Body of pancreas (tissue), 4 donors: ENCODE results near the gene ATP2B1.

Experiments used
- POLR2A ChIP-seq, 3 donors: fragments of 450-650 bp; IDR thresholded peaks; one replicate each; pipeline ENCODE4 v1.6.1; 2016; ENCODE audit warnings: antibody characterized with exemption in 3 of 3, mild to moderate bottlenecking in 2 of 3
- TF ChIP-seq, protein P1 (sequence below), 7 experiments: fragments of 450-650 bp in 4 of 7; fragments of 200-600 bp in 3 of 7; sonication (generic) in 3 of 7; IDR thresholded peaks; one replicate each; pipeline ENCODE4 v1.5.1; 2016 to 2019; ENCODE audit warnings: antibody characterized with exemption in 7 of 7

DNA sequence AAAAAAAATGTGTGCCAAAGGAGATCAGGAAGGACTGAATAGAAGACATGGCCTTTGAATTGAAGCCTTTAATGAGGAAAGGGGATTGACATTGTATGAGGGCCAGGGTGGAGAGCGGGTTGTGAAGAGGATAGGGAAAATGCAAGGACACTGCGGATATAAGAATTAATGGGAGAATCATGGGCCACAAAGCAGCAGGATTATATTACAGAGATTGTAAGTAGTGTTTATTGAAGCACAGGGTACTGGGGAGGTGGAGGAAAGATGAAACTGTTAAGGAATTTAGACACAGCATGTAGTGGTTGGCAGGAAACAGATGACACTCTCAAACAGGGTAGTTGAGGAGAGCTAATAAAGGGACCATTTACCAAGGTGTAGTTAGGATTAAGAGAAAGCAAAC is 166.4 kb downstream of the ATP2B1 start:
- TF ChIP-seq, protein P1, sequence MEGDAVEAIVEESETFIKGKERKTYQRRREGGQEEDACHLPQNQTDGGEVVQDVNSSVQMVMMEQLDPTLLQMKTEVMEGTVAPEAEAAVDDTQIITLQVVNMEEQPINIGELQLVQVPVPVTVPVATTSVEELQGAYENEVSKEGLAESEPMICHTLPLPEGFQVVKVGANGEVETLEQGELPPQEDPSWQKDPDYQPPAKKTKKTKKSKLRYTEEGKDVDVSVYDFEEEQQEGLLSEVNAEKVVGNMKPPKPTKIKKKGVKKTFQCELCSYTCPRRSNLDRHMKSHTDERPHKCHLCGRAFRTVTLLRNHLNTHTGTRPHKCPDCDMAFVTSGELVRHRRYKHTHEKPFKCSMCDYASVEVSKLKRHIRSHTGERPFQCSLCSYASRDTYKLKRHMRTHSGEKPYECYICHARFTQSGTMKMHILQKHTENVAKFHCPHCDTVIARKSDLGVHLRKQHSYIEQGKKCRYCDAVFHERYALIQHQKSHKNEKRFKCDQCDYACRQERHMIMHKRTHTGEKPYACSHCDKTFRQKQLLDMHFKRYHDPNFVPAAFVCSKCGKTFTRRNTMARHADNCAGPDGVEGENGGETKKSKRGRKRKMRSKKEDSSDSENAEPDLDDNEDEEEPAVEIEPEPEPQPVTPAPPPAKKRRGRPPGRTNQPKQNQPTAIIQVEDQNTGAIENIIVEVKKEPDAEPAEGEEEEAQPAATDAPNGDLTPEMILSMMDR (IDR thresholded peaks at IDR 0.05): no peak
- no peak for TF ChIP-seq POLR2A (IDR thresholded peaks at IDR 0.05)
